SH-SY5Y (cell line): ENCODE results near the gene SYNE2.

ENCODE experiments used
- GATA2 ChIP-seq: IDR thresholded peaks from 2 replicates; pipeline ENCODE4 v1.6.1; 2011; ENCODE audit warnings: mild to moderate bottlenecking, low read depth, low read length
- GATA3 ChIP-seq: IDR thresholded peaks from 2 replicates; pipeline ENCODE4 v1.6.1; 2011; ENCODE audit warnings: low read depth, mild to moderate bottlenecking, low read length, moderate library complexity

- TF ChIP-seq GATA2 (no peak), GATA3 (no peak)
These were observed 128.8 kb downstream of the SYNE2 start for GRCh38 chr14:63981569-63981968.
